ENCODE data around the gene WDR74.

Gene WDR74

GRCh38 chr11:62805961-62806441 lies 33.4 kb downstream of the WDR74 start:
- TF ChIP-seq CTCF (IDR thresholded peaks at IDR 0.05; ENCODE audit: extremely low read depth, missing control alignments), result no peak
- DNase-seq (ENCODE audit: low spot score), result peak; percentile 28

DNA sequence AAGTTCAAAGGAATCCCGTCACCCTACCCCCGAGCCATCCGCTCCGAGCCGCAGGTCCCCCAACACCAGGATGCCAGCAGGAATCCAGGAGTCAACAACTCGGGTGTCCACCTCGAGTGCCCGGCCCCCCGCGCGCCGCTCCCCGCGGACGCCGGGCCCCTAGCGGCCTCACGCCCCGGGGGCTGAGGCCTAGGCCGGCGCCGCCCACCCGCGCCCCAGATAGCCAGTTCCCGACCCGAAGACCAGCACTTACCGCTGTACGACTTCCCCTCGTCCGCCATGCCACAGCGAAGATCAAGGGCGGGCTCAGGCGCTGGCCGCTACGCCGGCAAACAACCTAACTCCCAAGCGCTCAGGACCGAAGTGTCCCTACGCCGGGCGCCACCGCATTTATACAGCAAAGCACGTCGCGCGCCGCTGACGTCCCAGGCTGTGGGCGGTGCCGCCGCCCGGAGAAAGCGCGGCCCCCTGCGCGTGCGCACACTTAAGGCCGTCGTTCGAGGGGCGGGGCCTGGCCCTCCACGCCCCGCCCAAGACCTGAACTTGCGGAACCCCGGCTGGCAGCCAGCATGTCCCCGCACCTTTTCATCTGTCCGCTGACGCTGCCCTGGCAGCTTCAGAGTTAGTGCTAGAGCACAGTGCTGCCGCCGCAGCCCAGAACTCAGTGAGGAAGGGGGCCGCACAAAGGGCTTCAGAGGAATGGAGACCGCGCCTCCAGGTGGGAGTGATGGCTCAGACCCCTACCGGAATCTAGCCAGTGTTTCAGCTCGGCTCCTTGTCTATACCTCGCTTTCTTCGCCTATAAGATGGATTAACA lies 34.1 kb downstream of the WDR74 start, which contains the start of gene NXF1:
Gene NXF1, minus strand, starts transcription at position 365 of the 817 bp plus-strand sequence. Its CDS starts 84 bp downstream, at position 281.
- DNase-seq (ENCODE audit: low spot score), result peak; percentile 99
- no peak for TF ChIP-seq CTCF (IDR thresholded peaks at IDR 0.05; ENCODE audit: extremely low read depth, missing control alignments)

- peak; percentile 40 for DNase-seq (ENCODE audit: low spot score)
- TF ChIP-seq CTCF (IDR thresholded peaks at IDR 0.05; ENCODE audit: extremely low read depth, missing control alignments), result no peak
Measured at GRCh38 chr11:62804310-62805075, 34.9 kb downstream of the WDR74 start.

- DNase-seq (ENCODE audit: low spot score), result no peak
- TF ChIP-seq CTCF (IDR thresholded peaks at IDR 0.05; ENCODE audit: extremely low read depth, missing control alignments), result no peak
Measured at GRCh38 chr11:62801071-62801470, 38.3 kb downstream of the WDR74 start.

DNA sequence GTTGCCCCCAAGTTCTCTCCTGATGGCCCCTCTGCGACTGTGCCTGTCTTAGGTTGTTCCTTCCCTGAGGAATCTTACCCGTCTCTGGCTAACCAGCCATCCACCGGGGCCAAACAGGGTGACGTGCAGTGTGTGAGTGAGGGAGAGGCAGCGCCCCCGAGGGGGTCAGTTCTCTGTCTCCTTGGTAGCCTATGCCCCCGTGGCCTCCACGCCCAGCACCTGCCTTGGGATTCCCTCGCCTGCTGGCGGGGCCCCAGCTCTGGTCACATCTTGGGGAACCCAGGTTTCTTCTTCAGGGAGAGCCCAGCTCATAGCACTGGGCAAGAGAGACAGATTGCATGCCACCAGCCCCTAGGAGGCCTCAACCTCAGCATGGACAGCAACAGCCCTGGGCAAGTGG lies 39.9 kb downstream of the WDR74 start:
- no peak for TF ChIP-seq CTCF (IDR thresholded peaks at IDR 0.05; ENCODE audit: extremely low read depth, missing control alignments)

GRCh38 chr11:62796281-62796680 lies 43.1 kb downstream of the WDR74 start:
- TF ChIP-seq CTCF (IDR thresholded peaks at IDR 0.05; ENCODE audit: extremely low read depth, missing control alignments), result no peak
- DNase-seq (ENCODE audit: low spot score), result no peak

More for the DNA sequence above, 39.9 kb downstream of the WDR74 start:
- no peak for DNase-seq (ENCODE audit: low spot score)

All from GM20000 (cell line).